SK-N-SH (cell line): ENCODE data around the gene SDK1.

ENCODE experiments used
- FOSL2 ChIP-seq: IDR thresholded peaks from 2 replicates; pipeline ENCODE4 v1.4.0; 2012; ENCODE audit warnings: low read depth, mild to moderate bottlenecking, moderate library complexity, borderline replicate concordance
- FOXM1 ChIP-seq: IDR thresholded peaks from 2 replicates; pipeline ENCODE4 v1.4.0; 2012; ENCODE audit warnings: low read depth, mild to moderate bottlenecking
- POLR2AphosphoS5 ChIP-seq: IDR thresholded peaks from 2 replicates; pipeline ENCODE4 v1.6.1; 2012; ENCODE audit warnings: low read depth, low read length
- SIN3A ChIP-seq: IDR thresholded peaks from 2 replicates; pipeline ENCODE4 v1.6.1; 2012; ENCODE audit warnings: low read depth, mild to moderate bottlenecking, low read length, moderate library complexity, borderline replicate concordance
- TCF12 ChIP-seq: IDR thresholded peaks from 2 replicates; pipeline ENCODE4 v1.4.0; 2012
- TEAD4 ChIP-seq: IDR thresholded peaks from 2 replicates; pipeline ENCODE4 v1.4.0; 2012; ENCODE audit warnings: mild to moderate bottlenecking, borderline replicate concordance; ENCODE audit not compliant: insufficient read depth
- USF2 ChIP-seq: fragments of 150-350 bp; IDR thresholded peaks from 2 replicates; pipeline ENCODE4 v1.6.1; 2017; ENCODE audit warnings: antibody characterized with exemption, low read length, low read depth, borderline replicate concordance
- YY1 ChIP-seq: IDR thresholded peaks from 2 replicates; pipeline ENCODE4 v1.4.0; 2012; ENCODE audit warnings: low read depth, mild to moderate bottlenecking
- TF ChIP-seq, protein P1 (sequence below): fragments of 200-600 bp; sonication (generic); IDR thresholded peaks from 2 replicates; pipeline ENCODE4 v1.6.1; 2017; ENCODE audit warnings: antibody characterized with exemption, mild to moderate bottlenecking, moderate library complexity

DNA sequence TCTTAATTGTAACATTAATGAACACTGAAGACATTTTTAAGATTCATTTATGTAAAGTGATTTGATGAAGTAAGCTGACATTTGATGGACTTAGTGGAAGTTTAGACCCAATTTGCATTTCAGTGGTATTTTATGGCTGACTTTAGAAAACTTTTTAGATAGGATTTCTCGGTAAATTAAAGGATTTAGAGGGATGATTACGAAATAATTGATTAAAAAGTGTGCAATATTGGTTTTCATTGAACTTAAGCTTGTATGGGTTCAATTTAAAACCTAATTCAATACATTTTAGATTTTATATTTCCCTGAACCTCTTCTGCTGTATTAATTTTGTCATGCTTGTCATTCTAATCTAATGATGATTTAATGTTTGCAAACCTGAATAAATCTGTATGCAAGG is 135.1 kb downstream of the SDK1 start:
- TF ChIP-seq, protein P1, sequence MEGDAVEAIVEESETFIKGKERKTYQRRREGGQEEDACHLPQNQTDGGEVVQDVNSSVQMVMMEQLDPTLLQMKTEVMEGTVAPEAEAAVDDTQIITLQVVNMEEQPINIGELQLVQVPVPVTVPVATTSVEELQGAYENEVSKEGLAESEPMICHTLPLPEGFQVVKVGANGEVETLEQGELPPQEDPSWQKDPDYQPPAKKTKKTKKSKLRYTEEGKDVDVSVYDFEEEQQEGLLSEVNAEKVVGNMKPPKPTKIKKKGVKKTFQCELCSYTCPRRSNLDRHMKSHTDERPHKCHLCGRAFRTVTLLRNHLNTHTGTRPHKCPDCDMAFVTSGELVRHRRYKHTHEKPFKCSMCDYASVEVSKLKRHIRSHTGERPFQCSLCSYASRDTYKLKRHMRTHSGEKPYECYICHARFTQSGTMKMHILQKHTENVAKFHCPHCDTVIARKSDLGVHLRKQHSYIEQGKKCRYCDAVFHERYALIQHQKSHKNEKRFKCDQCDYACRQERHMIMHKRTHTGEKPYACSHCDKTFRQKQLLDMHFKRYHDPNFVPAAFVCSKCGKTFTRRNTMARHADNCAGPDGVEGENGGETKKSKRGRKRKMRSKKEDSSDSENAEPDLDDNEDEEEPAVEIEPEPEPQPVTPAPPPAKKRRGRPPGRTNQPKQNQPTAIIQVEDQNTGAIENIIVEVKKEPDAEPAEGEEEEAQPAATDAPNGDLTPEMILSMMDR: no peak
- TF ChIP-seq FOSL2: no peak
- TF ChIP-seq POLR2AphosphoS5: no peak
- TF ChIP-seq YY1: no peak
- no peak for TF ChIP-seq FOXM1
- TF ChIP-seq SIN3A: no peak
- no peak for TF ChIP-seq USF2
- no peak for TF ChIP-seq TCF12
- no peak for TF ChIP-seq TEAD4
